GM18505 (cell line): ENCODE measurements around the gene SUSD1.

Source experiments
- ATAC-seq: cut with Tn5 transposase; IDR thresholded peaks from one replicate; pipeline ENCODE4 v1.9.1; 2021; ENCODE audit not compliant: unreplicated experiment
- POLR2A ChIP-seq: IDR thresholded peaks from 4 replicates; pipeline ENCODE4 v1.6.1; 2011; ENCODE audit warnings: borderline replicate concordance; ENCODE audit not compliant: insufficient read depth, insufficient read length; ENCODE audit errors: extremely low read depth

The SUSD1 gene

DNA sequence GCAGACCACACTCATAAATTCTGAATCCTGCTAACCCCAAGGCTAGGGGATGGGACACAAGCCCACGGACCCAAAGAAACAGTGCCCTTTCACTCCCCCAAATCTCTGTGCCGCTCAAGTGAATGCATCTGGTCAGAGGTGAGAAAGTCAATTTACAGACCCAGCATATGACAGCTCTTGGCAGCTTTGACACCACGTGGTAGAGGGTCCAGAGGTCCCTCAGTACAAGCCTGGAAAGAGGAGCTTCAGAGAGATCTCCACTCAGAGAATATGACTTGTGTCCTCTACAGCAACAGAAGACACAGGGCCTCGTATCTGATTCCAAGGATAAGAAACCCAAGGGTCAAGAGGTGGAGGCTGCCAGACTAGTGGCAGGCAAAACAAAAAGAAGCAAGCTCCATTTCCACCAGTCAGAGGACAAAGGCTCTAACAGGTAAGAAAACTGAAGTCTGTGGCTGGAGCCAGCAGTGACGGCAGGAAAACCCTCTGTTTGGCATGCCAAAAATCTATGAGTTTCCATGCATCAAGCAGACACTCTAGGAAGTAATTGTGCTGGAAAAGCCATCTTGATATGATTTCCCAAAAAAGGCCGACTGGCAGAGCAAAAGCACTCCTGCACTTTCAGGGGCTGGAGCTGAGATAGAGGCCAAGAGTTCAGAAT lies 139.8 kb downstream of the SUSD1 start:
- no peak for ATAC-seq
- no peak for TF ChIP-seq POLR2A

DNA sequence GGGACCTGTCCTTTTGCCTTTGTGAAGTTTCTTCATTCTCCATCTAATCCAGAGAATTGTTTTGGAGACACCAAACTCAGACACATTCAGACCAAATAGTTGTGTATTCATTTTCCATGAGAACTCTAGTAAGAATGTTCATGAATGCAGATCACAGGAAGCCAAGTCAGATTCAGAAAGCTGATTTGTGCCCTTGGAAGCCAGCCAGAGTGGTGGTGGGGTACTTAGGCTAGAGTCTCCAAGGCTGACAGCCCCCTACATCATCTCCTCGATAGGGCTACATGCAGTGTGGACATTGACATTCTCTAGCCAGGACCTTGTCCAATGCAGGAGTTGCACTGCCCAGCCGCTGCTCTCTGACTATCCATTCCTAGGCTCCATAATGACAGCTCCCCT lies 140.9 kb downstream of the SUSD1 start:
- ATAC-seq = no peak
- TF ChIP-seq POLR2A = no peak

DNA sequence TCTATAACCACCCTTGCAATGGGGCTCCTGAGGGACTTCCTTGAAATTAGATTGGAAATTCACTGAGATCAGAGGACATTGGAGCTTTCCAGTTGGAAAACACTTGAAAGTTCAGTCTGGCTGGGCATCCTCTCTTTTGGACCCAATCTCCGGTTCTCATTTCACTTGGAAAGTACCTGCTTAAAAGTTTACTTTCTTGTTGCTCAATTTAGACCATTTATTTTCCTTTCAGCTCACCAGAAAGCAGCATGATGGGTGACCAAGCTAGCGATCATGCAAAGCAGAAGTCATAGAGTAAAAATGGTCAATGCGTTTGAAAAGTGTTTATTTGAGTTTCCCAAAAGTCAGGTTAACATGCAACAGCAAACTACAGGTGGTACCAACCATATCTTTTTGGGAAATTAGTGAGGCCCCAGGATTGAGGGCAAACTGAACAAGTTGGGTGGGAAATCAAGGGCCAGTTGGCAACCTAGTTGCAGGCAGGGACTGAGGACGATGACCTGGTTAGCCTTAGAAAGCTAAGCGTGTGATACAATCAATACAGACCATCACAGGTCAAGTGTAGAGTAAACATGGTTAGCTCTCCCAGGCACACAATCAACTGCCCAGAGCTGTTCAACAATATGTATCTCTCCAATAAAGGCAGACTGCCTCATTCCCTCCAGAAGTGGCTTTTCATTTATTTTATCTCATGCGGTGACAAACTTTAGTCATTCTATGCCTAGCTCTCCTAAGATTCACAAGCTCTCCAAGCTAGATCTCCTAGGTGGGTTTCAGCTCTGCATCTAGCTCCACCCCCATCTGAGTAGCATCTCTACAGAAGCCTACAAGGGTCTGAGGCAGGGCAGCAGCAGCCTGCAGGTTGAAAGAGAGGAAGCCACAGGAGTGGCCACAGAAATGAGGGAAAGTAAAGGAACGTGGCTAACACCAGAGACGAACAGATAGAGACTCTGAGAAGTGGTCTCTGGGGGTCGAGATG lies 141.6 kb downstream of the SUSD1 start:
- no peak for ATAC-seq
- TF ChIP-seq POLR2A = peak; percentile 13

DNA sequence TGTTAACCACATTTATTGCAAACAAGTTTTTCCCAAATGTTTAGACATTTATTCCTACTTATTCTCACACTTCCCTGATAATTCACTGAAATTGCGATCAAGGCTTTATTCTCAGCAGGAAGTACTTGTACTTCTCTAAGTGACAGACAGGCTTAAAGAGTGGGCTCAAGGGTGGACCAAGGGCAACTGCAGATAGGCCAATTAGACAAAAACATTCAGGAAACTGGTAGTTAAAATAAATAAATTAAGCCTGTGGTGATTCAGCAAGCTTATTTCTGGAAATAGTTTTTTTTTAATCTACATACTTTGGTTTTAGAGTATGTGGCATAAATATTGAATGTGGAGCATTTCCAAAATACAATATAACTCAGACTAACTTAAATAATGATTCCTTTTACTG lies 142.4 kb downstream of the SUSD1 start:
- ATAC-seq = no peak
- no peak for TF ChIP-seq POLR2A

DNA sequence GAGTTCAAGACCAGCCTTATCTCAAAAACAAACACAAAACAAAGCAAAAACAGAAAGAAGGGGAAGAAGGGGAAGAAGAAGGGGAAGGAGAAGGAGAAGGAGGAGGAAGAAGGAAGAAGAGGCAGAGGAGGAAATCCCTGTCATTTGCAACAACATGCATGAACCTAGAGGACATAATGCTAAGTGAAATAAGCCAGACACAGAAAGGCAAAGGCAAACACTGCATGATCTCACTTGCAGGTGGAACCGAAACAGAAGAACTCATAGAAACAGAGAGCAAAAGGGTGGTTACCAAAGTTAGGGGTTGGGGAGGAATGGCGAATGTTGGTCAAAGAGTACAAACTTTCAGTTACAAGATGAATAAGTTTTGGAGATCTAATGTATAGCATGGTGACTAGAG lies 143.1 kb downstream of the SUSD1 start:
- peak; percentile 57 for TF ChIP-seq POLR2A
- peak; percentile 36 for ATAC-seq

DNA sequence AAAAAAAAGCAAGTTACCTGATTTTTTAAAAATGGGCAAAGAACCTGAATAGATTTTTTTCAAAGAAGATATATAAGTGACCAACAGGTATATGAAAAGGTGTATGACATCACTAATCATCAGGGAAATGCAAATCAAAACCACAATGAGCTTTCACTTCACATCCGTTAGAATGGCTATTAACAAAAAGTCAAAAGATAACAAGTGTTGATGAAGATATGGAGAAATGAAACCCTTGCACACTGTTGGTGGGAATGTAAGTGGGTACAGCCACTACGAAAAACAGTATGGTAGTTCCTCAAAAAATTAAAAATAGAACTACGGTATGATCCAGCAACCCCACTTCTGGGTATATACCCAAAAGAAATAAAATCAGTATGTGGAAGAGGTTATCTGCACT lies 143.7 kb downstream of the SUSD1 start:
- ATAC-seq = no peak

DNA sequence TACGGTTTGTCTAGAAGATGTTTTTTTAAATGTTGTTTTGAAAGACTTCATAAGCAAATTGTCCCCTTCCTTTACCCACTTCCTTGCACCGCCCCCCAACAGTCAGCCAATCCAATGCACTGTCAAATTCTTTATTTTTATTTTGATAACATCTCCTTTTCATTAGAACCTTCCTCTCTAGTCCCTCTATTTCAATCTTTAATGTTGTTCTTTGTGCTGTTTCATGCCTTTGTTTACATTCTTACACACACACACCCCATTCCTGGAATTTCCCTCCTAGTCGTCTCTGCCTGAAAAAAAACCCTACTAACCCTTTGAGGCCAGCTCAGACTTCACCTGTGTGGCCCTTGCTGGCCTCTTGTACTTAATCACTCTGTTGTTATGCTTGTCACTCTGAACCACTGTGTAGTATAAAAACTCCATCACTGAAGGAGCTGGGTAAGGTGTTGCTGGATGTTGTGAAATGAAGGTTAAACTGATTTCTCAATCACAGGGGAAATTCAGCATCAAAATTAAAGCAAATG lies 145.1 kb downstream of the SUSD1 start:
- ATAC-seq = no peak

More for the DNA sequence above, 143.7 kb downstream of the SUSD1 start:
- no peak for TF ChIP-seq POLR2A

DNA sequence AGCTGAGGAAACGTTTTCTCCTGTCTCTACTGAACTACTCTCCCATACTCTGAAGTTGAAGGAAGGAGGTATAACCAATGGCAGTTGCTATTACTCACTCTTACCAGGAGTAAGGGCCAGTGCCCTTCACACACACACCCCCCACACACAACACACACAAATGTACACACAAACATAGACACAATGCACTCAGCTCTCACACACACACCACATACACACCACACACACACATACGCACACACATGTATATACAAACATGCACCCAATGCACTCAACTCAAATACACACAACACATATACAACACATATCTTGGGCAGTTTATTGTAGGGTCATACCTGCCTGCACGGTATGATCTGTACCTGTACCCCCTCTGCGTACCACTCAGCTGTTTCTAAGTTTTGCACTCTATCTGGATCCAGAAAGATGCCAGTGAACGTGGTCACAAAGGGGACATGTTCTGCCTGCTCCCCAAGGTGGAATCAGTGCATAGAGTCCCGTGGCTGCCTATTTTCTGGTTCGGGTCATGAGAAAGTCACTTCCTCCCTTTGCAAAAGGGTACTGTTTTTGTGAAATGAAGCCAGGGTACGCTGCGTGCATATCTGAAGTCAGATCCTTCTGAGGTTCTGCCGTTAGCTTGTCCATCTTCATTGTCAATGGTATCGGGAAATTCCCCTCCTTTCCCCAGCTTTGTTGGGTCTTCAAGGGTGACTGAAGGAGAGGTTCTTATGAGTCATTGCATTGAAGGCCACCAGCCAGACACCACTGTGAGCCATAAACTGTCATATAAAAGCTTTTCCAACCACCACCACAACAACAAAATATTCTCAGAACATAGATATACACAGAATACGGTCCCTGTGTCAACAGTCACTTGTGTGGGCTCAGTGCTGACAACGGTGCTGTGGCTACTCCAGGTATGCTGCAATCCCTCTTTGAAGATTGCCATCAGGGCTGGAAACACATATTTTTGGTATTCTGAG lies 146.6 kb downstream of the SUSD1 start:
- peak; percentile 54 for TF ChIP-seq POLR2A
- ATAC-seq = peak; percentile 51

More for the DNA sequence above, 145.1 kb downstream of the SUSD1 start:
- peak; percentile 60 for TF ChIP-seq POLR2A

DNA sequence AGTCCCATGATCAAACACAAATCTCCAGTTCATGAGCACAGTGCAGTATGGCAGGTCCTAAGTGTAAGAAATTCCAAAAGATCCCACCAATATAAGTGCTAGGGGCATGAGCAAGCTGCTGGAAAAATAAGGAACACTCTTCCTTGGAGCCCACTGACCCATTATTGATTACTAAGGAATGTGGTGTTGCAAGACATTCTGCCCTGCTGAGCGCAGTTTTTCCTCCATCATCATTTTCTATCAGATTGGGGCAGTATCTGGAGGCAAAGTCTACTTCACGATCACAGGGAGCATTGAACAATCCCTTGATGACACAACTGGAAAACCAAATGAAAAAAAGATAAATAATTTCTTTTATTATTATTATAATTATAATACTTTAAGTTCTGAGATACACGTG lies 149.2 kb downstream of the SUSD1 start:
- no peak for ATAC-seq
- no peak for TF ChIP-seq POLR2A

DNA sequence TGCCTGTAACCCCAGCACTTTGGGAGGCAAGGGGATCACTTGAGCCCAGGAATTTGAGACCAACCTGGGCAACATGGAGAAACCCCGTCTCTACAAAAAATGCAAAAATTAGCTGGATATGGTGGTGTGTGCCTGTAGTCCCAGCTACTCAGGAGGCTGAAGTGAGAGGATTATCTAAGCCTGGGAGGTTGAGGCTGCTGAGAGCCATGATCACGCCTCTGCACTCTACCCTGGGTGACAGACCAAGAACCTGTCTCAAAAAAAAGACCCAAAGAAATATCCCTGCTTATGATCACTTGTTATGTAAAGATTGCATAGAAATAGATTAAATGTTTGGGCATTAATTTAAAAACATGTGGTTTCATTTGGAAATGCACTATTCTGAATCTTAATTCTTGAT lies 153.4 kb downstream of the SUSD1 start:
- TF ChIP-seq POLR2A = no peak
- ATAC-seq = no peak

DNA sequence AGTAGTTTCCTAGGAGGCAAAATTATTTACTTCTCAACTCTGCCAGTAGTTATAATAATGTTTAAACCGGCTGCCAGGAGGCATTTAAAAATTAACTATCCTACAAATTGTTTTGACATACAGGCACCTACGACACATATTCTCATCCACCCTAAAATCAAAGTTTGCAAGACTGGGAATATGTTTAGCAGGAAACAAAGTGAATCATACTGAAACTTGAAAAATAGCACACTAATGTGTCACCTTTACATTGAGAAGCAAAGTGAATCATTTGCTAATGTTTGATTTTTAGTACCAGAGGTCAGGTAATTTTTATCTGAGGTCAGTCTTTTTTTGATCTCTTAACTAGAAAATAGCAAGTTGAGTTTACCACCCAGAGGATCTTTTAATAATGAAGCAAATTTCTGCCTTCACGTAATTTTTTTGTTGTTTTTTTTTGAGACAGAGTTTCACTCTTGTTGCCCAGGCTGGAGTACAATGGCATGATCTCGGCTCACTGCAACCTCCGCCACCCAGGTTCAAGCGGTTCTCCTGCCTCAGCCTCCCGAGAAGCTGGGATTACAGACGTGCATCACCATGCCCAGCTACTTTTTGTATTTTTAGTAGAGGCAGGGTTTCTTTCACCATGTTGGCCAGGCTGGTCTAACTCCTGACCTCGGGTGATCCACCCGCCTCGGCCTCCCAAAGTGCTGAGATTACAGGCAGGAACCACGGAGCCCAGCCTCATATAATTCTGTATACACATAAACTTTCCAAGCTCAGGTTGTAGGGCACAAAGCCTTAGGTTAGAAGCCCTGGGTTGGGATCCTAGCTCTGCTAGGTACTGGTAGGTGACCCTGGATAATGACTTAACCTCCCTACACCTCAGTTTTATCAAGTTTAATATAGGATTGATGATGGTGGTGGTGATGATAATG lies 154.2 kb downstream of the SUSD1 start:
- no peak for TF ChIP-seq POLR2A
- ATAC-seq = peak; percentile 46

DNA sequence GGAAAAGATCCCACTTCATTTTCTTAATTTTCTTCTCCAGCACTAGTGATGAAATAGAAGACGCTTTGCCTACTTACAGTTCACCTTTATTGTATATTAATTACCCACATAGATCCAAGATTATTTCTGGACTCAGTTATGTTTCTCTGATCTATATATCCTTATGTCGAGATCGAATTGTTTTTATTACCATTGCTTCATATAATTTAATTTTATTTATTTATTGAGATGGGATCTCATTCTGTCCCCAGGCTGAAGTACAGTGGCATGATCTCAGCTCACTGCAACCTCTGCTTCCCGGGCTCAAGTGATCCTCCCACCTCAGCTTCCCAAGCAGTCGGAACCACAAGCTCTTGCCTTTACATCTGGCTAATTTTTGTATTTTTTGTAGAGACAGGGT lies 157.2 kb downstream of the SUSD1 start:
- no peak for ATAC-seq
- no peak for TF ChIP-seq POLR2A
